HK-2 (cell line): ENCODE data around the gene CYFIP1.
"Not testable (repeated sequence)": the region's sequence is repeated elsewhere in the genome, so short reads cannot be mapped to it uniquely, and the experiment has no call there.

Experiments
- DNase-seq: peaks from one replicate; pipeline ENCODE4 v3.0.0-alpha.2; 2018; ENCODE audit not compliant: unreplicated experiment

The CYFIP1 gene

DNA sequence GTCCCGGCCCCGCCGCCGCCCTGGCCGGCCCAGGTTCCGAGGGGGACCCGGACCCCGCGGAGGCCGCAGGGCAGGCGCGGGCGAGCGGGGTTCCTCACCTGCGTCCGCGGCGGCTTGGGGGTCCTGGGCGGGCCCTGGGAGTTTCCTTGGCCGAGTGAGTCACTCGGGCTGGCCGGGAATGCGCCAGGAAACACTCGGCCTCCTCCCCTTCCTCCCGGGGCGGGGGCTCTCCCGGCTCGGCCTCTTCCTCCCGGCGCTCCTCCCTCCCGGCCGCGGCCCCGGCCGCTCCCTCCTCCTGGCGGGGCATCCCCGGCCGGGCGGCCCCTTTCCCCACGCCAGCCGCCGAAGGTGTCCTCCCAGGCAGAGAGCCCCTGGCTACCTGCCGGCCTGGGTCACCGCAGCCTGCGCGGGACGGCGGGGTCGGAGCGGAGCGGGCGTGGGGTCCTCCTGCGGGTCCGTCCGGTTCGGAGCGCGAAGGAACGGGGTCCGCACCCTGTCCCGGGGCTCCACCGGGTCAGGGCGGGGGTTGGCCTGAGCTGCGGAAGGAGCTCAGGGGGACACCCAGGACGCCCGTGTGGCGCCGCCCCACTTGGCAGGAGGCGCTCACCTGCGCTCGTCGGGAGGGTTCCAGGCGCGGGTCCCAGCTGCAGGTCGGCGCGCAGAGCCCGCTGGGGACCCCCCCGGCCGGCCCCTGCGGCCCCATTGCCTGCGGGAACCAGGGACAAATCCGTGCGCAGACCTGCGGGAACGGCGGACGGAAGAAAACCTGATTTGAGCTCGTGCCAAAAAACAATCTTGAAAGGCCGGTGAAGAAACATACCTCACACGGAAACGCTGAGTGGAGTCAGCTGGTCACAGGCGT, at the start of gene CYFIP1:
CYFIP1 (minus strand) TSS at position 180 of the 862 bp plus-strand sequence. CDS start 33,083 bp downstream, outside the sequence.
- DNase-seq: peak; percentile 77

DNA sequence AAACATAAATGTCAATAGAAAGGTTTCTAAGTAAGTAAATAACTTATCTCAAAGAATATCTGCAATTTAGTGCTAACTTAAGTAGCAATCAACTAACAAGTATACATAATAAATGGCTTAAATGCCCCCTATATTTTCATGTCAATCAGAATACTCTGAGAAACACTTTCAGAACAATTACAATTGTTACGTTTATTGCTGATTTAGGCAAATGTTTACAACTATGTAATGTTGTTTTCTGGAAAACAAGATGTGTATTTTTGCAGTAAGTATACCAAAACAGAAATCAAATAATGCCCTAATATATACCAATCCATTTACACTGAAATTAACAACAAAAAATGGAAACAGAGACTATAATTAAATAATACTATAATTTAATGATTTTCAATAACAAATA, 46.0 kb upstream of the CYFIP1 start:
- no peak for DNase-seq

DNA sequence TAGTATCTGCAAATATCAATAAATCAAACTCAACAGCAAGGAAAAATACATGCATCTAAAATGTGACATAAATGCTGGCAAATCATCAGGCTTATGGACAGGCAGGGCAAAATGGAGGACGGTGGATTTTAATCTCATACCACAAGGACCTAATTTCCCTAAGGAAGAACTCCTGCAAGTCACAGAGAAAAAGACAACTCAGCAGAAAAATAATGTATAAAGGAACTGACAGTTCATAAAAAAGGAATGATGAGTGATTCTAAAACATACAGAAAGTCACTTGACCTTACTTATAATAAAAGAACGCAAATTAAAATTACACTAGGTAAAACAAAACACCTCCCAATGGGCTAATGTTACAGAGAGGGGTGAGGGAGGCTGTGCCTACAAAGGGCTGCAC, 42.0 kb upstream of the CYFIP1 start:
- DNase-seq: no peak

DNA sequence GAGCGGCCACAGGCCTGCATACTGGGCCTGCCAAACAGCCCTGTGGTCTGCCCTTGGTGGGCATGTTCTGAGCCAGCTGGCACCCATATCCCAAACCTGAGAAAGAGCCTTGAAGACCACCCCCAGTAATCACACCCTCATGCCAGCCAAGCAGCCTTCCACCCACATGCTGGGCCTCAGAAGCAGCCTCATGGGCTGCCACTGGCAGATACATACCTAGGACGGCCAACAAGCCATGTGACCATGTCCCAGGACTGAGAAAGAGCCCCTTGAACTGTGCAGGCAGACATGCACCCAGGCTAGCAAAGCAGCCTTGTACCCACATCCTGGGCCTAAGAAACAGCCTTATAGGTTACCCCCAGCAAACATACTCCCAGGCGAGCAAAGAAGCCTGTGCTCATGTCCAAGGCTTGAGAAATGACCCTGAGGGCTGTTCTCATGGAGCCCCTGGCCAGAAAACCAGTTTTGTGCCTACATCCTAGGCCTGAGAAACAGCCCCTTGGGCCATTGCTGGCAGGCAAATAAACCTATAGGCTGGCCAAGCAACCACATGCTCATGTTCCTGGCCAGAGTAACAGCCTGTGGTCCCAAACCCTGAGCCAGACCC, 34.3 kb upstream of the CYFIP1 start:
- DNase-seq: no peak

DNA sequence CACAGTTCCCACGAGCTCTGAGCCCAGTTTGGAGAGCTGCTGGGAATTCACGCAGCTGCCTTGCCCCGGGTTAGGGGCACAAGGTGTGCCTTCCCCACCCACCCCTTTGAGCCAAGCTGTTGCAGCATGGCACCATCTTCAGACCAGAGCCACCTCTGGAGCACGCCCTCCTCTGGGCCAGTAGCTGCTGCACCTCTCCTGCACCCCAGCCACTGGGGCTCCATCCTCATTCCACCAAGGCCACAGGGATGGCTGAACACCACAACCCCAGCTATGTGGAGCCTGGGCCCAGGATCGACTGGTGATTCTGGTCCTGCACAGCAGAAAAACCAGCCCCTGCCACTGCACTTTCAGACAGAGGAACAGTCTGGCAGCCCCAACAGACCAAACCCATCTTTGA, 33.5 kb upstream of the CYFIP1 start:
- no peak for DNase-seq

DNA sequence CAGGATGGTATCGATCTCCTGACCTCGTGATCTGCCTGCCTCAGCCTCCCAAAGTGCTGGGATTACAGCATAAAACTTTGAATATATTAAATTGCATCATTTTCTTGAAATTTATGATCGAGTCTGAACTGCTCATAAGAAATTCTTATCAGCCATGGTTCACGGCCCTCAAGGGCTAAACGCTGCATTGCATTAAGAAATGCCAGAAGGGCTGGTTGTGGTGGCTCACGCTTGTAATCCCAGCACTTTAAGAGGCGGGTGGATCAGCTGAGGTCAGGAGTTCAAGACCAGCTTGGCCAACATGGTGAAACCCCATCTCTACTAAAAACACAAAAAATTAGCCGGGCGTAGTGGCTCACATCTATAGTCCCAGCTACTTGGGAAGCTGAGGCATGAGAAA, 32.4 kb upstream of the CYFIP1 start:
- not testable (repeated sequence) for DNase-seq

DNA sequence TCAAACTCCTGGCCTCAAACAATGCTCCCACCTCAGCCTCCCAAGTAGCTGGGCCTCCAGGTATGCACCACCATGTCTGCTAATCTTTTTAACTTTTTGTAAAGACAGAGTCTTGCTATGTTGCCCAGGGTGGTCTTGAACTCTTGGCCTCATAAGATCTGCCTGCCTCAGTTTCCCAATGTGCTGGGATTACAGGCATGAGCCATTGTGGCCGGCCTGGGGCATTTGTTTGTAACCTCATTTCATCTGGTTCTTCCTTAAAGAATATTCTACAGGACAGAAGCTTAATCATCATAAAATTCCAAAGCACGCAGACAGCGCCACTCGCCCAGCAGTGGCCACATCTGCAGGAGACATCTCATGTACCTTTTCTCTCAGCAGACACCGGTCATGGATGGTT, 23.6 kb upstream of the CYFIP1 start:
- DNase-seq: no peak

DNA sequence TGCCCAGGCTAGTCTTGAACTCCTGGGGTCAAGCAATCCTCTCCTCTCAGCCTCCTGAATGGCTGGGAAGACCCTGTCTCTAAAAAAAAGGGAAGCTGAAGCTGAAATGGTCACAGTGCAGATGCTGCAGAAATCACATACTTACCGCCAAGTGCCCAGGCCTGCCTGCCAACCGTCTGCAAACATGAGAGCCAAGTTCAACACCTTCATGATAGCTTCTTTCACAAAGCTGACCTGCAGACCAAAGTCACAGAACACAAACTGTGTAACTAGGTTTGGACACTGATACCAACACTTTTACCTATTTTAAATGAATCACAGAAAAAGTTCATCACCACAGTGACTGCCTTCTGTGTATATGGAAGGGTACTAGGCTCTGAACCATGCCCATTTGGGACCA, 22.8 kb upstream of the CYFIP1 start:
- DNase-seq: no peak

DNA sequence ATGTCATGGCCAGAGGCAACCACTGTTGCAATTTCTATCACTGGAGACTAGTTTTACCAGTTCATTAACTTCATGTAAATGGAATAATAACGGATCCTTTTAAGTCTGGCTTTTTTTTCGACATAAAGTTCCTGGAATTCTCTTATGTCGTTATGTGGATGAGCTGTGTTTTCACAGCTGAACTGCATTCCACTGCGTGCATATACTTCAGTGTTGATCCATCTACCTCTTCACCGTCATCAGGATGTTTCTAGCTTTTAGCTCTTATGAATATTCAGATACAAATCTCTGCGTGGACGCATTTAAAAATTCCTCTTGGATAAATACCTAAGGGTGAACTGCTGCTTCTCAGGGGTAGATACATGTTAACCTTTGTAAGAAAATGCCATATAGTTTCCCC, 15.6 kb upstream of the CYFIP1 start:
- no peak for DNase-seq

DNA sequence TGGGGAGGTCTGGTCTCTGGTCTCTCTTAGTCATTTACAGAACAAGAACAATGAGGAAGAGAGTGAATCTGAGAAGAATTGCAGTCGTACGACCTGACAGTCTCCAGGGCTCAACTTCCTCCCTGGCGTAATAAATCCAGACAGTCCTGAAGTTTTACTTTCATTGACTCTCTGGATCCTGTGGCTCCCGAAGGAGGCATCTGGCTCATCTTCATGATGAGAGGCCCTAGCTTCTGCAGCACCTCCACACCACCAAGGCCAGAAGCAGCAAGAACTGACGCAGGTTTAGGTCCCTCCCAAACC, 11.8 kb upstream of the CYFIP1 start:
- no peak for DNase-seq

DNA sequence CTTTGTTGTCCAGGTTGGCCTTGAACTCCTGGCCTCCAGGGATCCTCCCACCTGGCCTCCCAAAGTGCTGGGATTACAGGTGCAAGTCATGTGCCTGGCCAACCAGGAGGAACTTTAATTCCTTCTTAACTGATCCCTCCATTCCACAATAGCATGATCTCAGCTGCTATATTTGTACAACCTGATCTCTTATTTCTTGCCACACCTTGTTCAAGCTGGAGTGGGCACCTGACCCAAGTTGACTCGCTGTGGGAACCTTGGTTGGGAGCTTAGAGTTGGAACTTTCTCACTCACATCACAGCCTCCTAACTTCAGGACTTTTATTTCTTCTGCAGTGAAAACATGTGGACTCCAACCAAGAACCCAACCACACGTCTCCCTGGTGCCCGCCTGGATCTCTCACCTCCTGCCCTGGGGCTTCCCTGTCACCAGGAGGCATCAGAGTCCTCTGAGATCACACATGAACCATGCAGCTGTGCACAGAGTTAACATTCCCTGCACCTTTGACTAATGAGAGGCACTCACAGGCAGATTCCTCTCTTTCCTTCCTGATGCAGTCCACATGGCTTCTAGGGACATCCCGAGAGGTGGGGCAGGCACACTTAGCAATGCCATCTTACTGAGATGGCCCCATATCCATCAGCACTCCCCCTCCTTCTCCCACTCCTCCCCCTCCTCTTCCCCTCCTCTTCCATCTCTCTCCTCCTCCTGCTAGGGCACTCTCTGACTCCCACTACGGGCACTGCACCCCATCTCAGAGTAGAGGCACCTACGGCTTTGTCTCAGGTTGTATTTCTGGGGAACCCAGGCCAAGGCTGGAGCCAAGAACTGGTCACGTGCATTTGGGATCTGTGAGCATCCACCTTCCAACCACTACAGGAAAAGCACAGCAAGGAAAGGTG, 9.7 kb upstream of the CYFIP1 start:
- no peak for DNase-seq

DNA sequence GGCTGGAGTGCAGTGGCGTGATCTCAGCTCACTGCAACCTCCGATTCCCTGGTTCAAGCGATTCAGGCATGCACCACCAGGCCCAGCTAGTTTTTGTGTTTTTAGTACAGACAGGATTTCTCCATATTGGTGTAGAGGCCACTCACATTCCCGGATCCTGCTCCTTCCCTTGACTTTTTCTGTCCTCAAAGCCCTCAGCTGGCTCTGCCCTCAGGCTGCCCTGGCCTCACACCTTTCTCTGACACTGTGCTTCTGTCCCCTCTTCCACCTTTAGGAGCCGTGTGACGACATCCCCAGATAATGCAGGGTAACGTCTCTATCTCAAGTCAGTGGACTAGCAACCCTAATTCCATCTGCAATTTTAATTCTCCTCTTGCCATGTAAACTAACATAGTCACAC, 8.6 kb upstream of the CYFIP1 start:
- no peak for DNase-seq

DNA sequence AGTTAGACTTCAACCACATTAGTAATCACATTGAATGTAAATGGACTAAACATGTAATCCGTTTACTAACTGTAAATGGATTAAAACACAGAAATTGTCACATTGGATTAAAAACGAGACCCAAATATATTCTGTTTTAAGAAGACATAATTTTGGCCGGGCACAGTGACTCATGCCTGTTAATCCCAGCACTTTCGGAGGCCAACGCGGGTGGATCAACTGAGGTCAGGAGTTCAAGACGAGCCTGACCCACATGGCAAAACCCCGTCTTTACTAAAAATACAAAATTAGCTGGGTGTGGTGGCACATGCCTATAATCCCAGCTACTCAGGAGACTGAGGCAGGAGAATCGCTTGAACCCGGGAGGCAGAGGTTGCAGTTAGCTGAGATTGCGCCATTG, 1.8 kb upstream of the CYFIP1 start:
- not testable (repeated sequence) for DNase-seq

DNA sequence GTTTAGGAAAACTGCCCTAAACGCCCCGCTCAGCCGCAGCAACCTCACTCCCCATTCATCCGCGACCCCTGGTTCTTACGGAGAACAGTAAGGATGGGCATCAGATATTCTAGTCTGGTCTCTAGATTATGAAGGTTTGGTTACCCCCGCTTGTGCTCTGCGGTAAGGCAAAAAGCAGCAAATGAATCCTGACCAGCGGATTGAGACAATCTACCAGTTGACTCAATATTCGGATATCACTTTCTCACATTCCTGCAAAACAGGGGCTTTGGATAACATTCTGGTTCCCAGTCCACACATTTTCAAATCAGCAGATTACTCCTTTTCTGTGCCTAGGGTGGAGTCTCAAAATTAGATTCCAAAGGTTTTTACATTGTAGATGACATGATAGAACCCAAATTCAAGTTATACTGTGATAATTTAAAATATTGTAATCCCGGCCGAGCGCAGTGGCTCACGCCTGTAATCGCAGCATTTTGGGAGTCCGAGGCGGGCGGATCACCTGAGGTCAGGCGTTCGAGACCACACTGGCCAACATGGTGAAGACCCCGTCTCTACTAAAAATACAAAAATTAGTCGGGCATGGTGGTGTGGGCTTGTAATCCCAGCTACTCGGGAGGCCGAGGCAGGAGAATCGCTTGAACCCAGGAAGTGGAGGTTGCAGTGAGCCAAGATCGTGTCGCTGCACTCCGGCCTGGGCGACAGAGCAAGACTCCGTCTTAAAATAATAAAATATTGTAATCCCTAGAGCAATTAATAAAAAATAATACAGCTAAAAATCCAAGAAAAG, 1.1 kb upstream of the CYFIP1 start:
- DNase-seq: no peak

DNA sequence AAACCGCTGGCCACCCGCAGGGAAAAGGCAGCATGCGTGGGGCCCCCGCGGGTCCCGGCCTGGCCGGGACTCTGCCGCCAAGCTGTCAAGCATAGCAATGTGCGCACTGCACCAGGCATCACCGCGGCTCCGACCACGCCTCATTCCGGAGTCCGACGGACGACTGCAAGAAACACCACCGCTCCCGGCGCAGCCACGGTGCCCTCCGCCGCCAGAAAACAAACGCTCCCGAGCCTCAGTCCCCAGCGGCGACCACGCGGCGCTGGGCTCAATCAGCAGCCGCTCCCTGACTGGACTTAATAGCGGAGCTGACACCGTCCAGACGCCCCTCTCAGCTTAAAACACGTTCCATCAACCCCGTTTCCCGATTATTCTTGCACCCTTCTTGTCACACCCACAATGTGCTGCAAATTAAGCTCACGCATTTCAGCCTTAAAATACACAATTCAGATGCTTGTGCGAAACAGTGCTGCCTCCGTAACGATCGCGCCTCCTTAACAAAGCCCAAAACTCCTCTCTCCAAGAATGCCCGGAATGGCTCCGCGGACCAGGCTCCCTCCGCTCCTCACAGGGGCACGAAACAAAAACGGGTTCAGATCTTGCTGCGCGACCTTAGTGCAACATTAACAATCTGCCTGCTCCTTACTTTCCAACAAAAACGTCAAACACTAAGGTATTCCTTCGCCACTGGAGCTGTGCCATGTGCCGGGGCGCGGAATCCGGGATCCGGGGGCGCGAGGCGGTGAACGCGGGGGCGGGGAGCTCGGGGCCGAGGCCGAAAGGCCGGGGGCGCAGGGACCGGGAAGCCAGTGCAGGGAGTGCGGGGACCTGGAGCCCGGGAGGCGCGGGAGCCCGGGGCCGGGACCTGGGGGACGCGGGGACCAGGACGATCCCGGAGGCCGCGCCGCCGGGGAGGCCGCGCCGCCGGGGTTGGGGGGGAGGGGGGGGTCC, 655 bp downstream of the CYFIP1 start:
- DNase-seq: peak; percentile 50

DNA sequence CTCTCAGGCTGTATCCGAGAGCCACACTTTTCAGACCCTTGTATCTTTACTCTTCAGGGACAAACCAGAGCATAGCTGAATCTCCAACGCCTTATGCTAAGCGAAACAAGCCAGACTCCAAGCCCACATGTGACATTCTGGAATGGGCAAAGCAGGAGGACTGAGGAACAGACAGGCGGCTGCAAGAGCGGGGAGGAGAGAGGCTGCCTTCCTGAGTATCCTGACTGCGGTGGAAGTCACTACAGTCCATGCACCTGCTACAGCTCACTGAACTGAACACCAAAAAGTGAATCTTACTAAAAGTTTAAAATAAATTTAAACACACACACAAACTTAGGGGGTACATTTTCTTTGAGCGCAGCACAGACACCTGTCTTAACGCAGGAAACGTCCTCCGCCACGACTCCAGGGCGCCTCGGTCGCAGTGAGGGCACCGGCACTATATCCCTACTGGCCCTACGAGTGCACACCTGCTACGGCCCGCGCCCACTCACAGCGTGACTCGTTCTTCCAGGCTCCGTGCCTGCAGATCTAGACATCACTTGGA, 1.4 kb downstream of the CYFIP1 start:
- DNase-seq: no peak

DNA sequence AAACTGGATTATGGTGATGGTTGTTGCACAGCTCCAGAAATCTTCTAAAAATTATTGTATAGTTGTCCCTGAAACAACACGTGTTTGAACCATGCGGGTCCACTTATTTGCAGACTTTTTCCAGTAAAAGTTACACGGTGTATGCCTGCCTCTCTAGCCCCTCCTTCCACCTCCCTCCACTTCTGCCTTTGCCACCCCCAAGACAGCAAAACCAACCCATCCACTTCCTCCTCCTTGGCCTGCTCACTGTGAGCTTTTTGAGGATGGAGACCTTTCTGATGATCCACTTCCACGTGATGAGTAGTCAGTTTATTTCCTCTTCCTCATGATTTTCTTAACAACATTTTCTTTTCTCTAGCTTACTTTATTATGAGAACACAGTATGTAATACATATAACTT, 5.4 kb downstream of the CYFIP1 start:
- DNase-seq: no peak

DNA sequence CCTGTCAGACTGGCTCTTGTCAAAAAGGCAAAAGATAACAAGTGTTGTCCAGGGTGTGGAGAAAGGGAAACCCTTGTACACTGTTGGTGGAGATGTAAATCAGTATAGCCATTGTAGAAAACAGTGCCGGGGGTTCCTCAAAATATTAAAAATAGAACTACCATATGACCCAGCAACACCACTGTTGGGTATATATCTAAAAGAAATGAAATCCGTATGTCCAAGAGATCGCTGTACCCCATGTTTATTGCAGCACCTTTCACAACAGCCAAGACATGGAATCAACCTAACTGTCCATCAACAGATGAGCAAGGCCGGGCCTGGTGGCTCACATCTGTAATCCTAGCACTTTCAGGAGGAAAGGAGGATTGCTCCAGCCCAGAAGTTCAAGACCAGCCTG, 6.2 kb downstream of the CYFIP1 start:
- DNase-seq: no peak

DNA sequence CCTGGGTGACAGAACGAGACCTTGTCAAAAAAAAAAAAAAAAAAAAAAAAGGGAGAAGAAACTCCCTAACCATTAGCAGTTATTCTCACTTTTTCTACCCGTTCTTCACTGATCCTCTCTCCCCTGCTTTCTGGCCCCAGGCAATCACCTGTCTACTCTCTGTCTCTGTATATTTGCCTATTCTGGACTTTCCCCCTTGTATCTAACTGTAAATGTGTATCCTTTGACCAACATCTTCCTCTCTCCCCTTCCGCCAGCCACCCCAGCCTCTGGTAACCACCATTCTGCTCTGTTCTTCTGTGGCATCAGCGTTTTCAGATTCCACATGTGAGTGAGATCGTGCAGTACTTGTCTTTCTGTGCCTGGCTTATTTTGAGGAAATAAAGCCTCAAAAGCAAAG, 6.9 kb downstream of the CYFIP1 start:
- DNase-seq: no peak

DNA sequence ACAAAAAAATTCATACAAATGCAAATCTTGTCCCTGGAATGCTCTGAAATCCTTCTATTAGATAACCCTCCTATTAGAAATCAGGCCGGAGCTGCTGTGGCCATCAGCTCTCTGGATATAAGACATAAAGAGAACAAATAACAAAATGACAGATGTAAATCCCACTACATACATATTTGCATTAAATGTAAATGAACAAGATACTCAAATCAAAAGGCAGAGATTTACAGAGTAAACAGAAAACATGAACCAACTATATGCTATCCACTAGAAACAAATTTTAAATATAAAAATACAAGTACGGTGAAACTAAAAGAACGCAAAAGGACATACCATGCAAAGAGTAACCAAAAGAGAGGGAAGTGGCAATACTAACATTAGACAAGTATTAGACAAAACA, 10.7 kb downstream of the CYFIP1 start:
- DNase-seq: no peak
